Activated CD4-positive, alpha-beta T cell treated with anti-CD3 and anti-CD28 coated beads, Interleukin-10, Interleukin-2, amounts not matched to agents 100 ng/mL and 50 ng/mL, durations not matched to agents 16 hours and 8 hours (primary cell): ENCODE measurements around the gene SRPRA.
"Not testable (repeated sequence)": the region's sequence is repeated elsewhere in the genome, so short reads cannot be mapped to it uniquely, and the experiment has no call there.

Source experiments
- DNase-seq: peaks from one replicate; pipeline ENCODE4 v3.0.0-alpha.2; 2020

SRPRA gene

GRCh38 chr11:126268708-126269579 lies at the start of gene SRPRA, which contains the start of gene FOXRED1:
TSS of gene SRPRA (minus strand) at chr11:126268895. CDS start at chr11:126268804, 91 bp downstream.
TSS of gene FOXRED1 (plus strand) at chr11:126269154. CDS start at chr11:126269207, 53 bp downstream.
- peak; percentile 100 for DNase-seq

GRCh38 chr11:126317756-126318573 lies 49.3 kb upstream of the SRPRA start:
- peak; percentile 55 for DNase-seq

GRCh38 chr11:126317432-126317755 lies 48.7 kb upstream of the SRPRA start:
- DNase-seq = no peak

GRCh38 chr11:126313826-126314225 lies 45.1 kb upstream of the SRPRA start:
- no peak for DNase-seq

- DNase-seq = no peak
Measured at GRCh38 chr11:126312961-126313360, 44.3 kb upstream of the SRPRA start.

GRCh38 chr11:126311401-126312291 lies 43.0 kb upstream of the SRPRA start:
- DNase-seq = no peak

GRCh38 chr11:126310992-126311310 lies 42.3 kb upstream of the SRPRA start:
- DNase-seq = no peak

- DNase-seq = peak; percentile 66
Measured at GRCh38 chr11:126310200-126310991, 41.7 kb upstream of the SRPRA start.

- not testable (repeated sequence) for DNase-seq
Measured at GRCh38 chr11:126308771-126309170, 40.1 kb upstream of the SRPRA start.

- no peak for DNase-seq
Measured at GRCh38 chr11:126308271-126308671, 39.6 kb upstream of the SRPRA start.

GRCh38 chr11:126307706-126308105 lies 39.0 kb upstream of the SRPRA start:
- peak; percentile 42 for DNase-seq

GRCh38 chr11:126305699-126306098 lies 37.0 kb upstream of the SRPRA start:
- DNase-seq = peak; percentile 62

GRCh38 chr11:126304457-126305075 lies 35.9 kb upstream of the SRPRA start:
- no peak for DNase-seq

- DNase-seq = peak; percentile 93
Measured at GRCh38 chr11:126303623-126304456, 35.1 kb upstream of the SRPRA start, which contains the start of gene DCPS. TSS of gene DCPS (plus strand) at chr11:126304060. CDS start at chr11:126304081, 21 bp downstream.

- DNase-seq = no peak
Measured at GRCh38 chr11:126297004-126297403, 28.3 kb upstream of the SRPRA start.

- DNase-seq = peak; percentile 8
Measured at GRCh38 chr11:126293726-126294125, 25.0 kb upstream of the SRPRA start.

- DNase-seq = no peak
Measured at GRCh38 chr11:126290887-126291286, 22.2 kb upstream of the SRPRA start.

GRCh38 chr11:126288237-126288636 lies 19.5 kb upstream of the SRPRA start:
- no peak for DNase-seq

- DNase-seq = peak; percentile 78
Measured at GRCh38 chr11:126284829-126285228, 16.1 kb upstream of the SRPRA start.
